ENCODE measurements around the gene CST3. TPM values are rescaled to one million over a fixed set of nuclear protein-coding genes. Genes with fewer than 3 reads are reported as not detected.
A peak's percentile ranks its signal among the peaks of the same experiment; 100 is the strongest.

Gene CST3
- total RNA-seq, 1 experiment from 2014 or later = 158 TPM

DNA sequence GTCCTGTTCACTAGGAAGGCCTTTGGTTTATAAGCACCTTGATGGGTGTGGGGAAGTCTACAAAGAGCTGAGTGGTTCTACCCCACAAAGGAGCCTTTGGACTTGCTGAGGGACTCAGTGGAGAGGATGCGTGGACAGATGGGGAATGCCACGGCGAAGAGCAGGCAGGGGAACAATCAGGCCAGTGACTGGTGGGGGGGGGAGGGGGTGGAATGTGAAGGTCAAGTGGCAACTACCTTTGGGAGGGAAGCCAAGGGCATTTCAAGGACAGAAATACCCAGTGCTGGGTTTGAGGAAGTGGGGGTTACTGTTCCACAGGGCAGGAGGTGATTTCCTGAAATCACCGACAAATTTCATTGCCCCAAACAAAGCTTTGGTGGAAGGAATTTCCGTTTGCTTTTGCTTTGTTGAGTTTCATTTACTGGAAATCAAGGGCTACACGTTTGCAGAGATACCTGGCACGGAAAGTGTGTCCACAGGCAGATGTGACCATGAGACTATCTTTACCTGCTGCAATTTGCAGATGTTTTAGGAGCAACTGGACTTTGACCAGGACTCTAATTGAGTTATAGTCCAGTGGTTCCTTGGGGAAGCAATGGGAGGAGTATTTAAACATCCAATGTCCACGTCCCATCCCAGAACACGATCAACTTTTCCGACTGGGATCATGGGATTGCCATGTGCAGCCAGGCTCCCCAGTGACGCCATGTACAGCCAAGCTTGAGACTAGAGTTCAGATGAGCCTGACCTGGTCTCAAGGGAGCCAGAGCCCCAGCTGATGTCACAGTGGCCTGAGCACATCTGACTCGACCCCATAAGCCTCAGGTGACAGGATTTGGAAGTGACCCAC lies 8.0 kb downstream of the CST3 start:
- no peak for DNase-seq (ENCODE audit: low read depth, low spot score)
- ChIA-PET CTCF (no interaction called here), POLR2A (no interaction called here)
- no peaks in the 10 kb centered on the region for H3K9me3 ChIP-seq (ENCODE audit: control insufficient read depth, insufficient read depth, low read depth, low read length)
- ATAC-seq = no peak
- no peak overlapping the region for H3K4me3 ChIP-seq (ENCODE audit: low read depth in 2 of 2, low read length in 2 of 2)
- in situ Hi-C loops (cut with HindIII; ENCODE audit: low pct_unique_long_range_greater_than_20kb, low sequenced_read_pairs) = no loop called here
- H3K27me3 ChIP-seq (ENCODE audit: control insufficient read depth, insufficient read depth, low read length) = no peaks in the 10 kb centered on the region
- H3K4me1 ChIP-seq (ENCODE audit: control insufficient read depth, insufficient read depth, low read length) = no peaks in the 10 kb centered on the region
- TF ChIP-seq POLR2AphosphoS5 (IDR thresholded peaks at IDR 0.05; ENCODE audit: low read depth, low read length) (no peak), SIN3A (IDR thresholded peaks at IDR 0.05; ENCODE audit: borderline replicate concordance, insufficient read depth, low read depth, low read length) (no peak), TCF7L2 (IDR thresholded peaks at IDR 0.05; ENCODE audit: low read depth, low read length) (no peak)
- TF ChIP-seq, protein P1, sequence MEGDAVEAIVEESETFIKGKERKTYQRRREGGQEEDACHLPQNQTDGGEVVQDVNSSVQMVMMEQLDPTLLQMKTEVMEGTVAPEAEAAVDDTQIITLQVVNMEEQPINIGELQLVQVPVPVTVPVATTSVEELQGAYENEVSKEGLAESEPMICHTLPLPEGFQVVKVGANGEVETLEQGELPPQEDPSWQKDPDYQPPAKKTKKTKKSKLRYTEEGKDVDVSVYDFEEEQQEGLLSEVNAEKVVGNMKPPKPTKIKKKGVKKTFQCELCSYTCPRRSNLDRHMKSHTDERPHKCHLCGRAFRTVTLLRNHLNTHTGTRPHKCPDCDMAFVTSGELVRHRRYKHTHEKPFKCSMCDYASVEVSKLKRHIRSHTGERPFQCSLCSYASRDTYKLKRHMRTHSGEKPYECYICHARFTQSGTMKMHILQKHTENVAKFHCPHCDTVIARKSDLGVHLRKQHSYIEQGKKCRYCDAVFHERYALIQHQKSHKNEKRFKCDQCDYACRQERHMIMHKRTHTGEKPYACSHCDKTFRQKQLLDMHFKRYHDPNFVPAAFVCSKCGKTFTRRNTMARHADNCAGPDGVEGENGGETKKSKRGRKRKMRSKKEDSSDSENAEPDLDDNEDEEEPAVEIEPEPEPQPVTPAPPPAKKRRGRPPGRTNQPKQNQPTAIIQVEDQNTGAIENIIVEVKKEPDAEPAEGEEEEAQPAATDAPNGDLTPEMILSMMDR (IDR thresholded peaks at IDR 0.05) = no peak
- TF ChIP-seq, protein P2, sequence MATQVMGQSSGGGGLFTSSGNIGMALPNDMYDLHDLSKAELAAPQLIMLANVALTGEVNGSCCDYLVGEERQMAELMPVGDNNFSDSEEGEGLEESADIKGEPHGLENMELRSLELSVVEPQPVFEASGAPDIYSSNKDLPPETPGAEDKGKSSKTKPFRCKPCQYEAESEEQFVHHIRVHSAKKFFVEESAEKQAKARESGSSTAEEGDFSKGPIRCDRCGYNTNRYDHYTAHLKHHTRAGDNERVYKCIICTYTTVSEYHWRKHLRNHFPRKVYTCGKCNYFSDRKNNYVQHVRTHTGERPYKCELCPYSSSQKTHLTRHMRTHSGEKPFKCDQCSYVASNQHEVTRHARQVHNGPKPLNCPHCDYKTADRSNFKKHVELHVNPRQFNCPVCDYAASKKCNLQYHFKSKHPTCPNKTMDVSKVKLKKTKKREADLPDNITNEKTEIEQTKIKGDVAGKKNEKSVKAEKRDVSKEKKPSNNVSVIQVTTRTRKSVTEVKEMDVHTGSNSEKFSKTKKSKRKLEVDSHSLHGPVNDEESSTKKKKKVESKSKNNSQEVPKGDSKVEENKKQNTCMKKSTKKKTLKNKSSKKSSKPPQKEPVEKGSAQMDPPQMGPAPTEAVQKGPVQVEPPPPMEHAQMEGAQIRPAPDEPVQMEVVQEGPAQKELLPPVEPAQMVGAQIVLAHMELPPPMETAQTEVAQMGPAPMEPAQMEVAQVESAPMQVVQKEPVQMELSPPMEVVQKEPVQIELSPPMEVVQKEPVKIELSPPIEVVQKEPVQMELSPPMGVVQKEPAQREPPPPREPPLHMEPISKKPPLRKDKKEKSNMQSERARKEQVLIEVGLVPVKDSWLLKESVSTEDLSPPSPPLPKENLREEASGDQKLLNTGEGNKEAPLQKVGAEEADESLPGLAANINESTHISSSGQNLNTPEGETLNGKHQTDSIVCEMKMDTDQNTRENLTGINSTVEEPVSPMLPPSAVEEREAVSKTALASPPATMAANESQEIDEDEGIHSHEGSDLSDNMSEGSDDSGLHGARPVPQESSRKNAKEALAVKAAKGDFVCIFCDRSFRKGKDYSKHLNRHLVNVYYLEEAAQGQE (IDR thresholded peaks at IDR 0.05; ENCODE audit: insufficient read depth in 1 of 2, low read depth in 2 of 2, low read length in 1 of 2) = no peak
- no peaks in the 10 kb centered on the region for H3K36me3 ChIP-seq (ENCODE audit: control insufficient read depth, insufficient read depth, low read length)
- intact Hi-C loops (cut with micrococcal nuclease; ENCODE audit: unreplicated experiment) = no loop called here
- BruUV-seq (replicated peaks) = no TSS peak
- H3K27ac ChIP-seq (ENCODE audit: low read length) = no peak overlapping the region

- Histone ChIP-seq H3K4me1 (ENCODE audit: control insufficient read depth, insufficient read depth, low read length) (no peaks in the 10 kb centered on the region), H3K9me3 (ENCODE audit: control insufficient read depth, insufficient read depth, low read depth, low read length) (no peaks in the 10 kb centered on the region), H3K27ac (ENCODE audit: low read length) (no peak overlapping the region), H3K4me3 (ENCODE audit: low read depth in 2 of 2, low read length in 2 of 2) (no peak overlapping the region), H3K36me3 (ENCODE audit: control insufficient read depth, insufficient read depth, low read length) (no peaks in the 10 kb centered on the region), H3K27me3 (ENCODE audit: control insufficient read depth, insufficient read depth, low read length) (no peaks in the 10 kb centered on the region)
- CTCF ChIA-PET = no interaction called here
- no peak for ATAC-seq
- intact Hi-C loops (cut with micrococcal nuclease; ENCODE audit: unreplicated experiment) = no loop called here
- POLR2A ChIA-PET = no interaction called here
- in situ Hi-C loops (cut with HindIII; ENCODE audit: low pct_unique_long_range_greater_than_20kb, low sequenced_read_pairs) = no loop called here
- TF ChIP-seq POLR2AphosphoS5 (IDR thresholded peaks at IDR 0.05; ENCODE audit: low read depth, low read length) (no peak), SIN3A (IDR thresholded peaks at IDR 0.05; ENCODE audit: borderline replicate concordance, insufficient read depth, low read depth, low read length) (no peak), TCF7L2 (IDR thresholded peaks at IDR 0.05; ENCODE audit: low read depth, low read length) (no peak)
- TF ChIP-seq, protein P1 (IDR thresholded peaks at IDR 0.05) = no peak
- TF ChIP-seq, protein P2 (IDR thresholded peaks at IDR 0.05; ENCODE audit: insufficient read depth in 1 of 2, low read depth in 2 of 2, low read length in 1 of 2) = no peak
- DNase-seq (ENCODE audit: low read depth, low spot score) = peak; percentile 56
- BruUV-seq (replicated peaks) = no TSS peak
Measured at GRCh38 chr20:23629017-23629541, 8.7 kb downstream of the CST3 start.
